K562 (cell line): ENCODE results near the gene SSBP1. TPM values are rescaled to one million over a fixed set of nuclear protein-coding genes. Genes with fewer than 3 reads are reported as not detected.

Source experiments
- ETV1 ChIP-seq: fragments of 450-650 bp; conservative IDR thresholded peaks from 2 replicates; pipeline ENCODE4 v1.6.1; 2016; ENCODE audit warnings: missing genetic modification characterization, control low read depth, low read depth, missing compliant biosample characterization
- FOXJ2 ChIP-seq: fragments of 200-800 bp; sonication (Bioruptor generic); IDR thresholded peaks from 2 replicates; pipeline ENCODE4 v1.6.1; 2016; ENCODE audit warnings: missing genetic modification characterization, missing compliant biosample characterization
- GTF2A2 ChIP-seq: IDR thresholded peaks from 2 replicates; pipeline ENCODE4 v1.6.1; 2016; ENCODE audit warnings: mild to moderate bottlenecking, missing genetic modification characterization, missing compliant biosample characterization
- MCM5 ChIP-seq: fragments of 450-650 bp; IDR thresholded peaks from 2 replicates; pipeline ENCODE4 v1.6.1; 2016; ENCODE audit warnings: low read depth
- MYC ChIP-seq, 2 experiments: fragments of 250-450 bp in 1 of 2; sonication (Bioruptor Pico) in 1 of 2; IDR thresholded peaks; 2 replicates each; pipeline versions ENCODE4 v1.5.1 to v1.6.1; 2012 to 2021; ENCODE audit warnings: low read depth in 2 of 2, borderline replicate concordance in 1 of 2, improper control_type of control experiment in 1 of 2, low read length in 1 of 2, mild to moderate bottlenecking in 1 of 2, moderate library complexity in 1 of 2
- NFXL1 ChIP-seq: fragments of 450-650 bp; formaldehyde crosslinking; IDR thresholded peaks from 2 replicates; pipeline ENCODE4 v1.4.0; 2021; ENCODE audit warnings: mild to moderate bottlenecking
- PCBP2 ChIP-seq: fragments of 200-400 bp; formaldehyde crosslinking; IDR thresholded peaks from 2 replicates; pipeline ENCODE4 v1.6.1; 2018; ENCODE audit warnings: low read length, low read depth, mild to moderate bottlenecking, moderate library complexity; ENCODE audit not compliant: poor library complexity, severe bottlenecking
- PHF20 ChIP-seq: fragments of 450-650 bp; IDR thresholded peaks from 2 replicates; pipeline ENCODE4 v1.6.1; 2018; ENCODE audit not compliant: partially characterized antibody
- PHF21A ChIP-seq: fragments of 450-650 bp; IDR thresholded peaks from 2 replicates; pipeline ENCODE4 v1.6.1; 2017; ENCODE audit warnings: low read depth, borderline replicate concordance
- PTBP1 ChIP-seq: fragments of 200-400 bp; formaldehyde crosslinking; IDR thresholded peaks from 2 replicates; pipeline ENCODE4 v1.6.1; 2017; ENCODE audit warnings: low read depth, low read length
- RB1 ChIP-seq: fragments of 450-650 bp; IDR thresholded peaks from 2 replicates; pipeline ENCODE4 v1.6.1; 2017; ENCODE audit warnings: low read depth, mild to moderate bottlenecking
- RBM15 ChIP-seq: fragments of 200-400 bp; formaldehyde crosslinking; IDR thresholded peaks from 2 replicates; pipeline ENCODE4 v1.6.1; 2018; ENCODE audit warnings: mild to moderate bottlenecking, low read length, moderate library complexity; ENCODE audit not compliant: insufficient read depth
- SETDB1 ChIP-seq: IDR thresholded peaks from one replicate; pipeline ENCODE4 v1.6.1; 2012; ENCODE audit warnings: low read length, control low read depth, inconsistent platforms
- SRSF7 ChIP-seq: fragments of 200-400 bp; formaldehyde crosslinking; optimal IDR thresholded peaks from 2 replicates; pipeline ENCODE3; 2017; ENCODE audit warnings: mild to moderate bottlenecking, low read depth, low read length
- ZNF584 ChIP-seq: fragments of 200-800 bp; sonication (Bioruptor generic); IDR thresholded peaks from 2 replicates; pipeline ENCODE4 v1.6.1; 2016; ENCODE audit warnings: low read depth, mild to moderate bottlenecking, missing genetic modification characterization, missing compliant biosample characterization
- polyA plus RNA-seq, 8 experiments: library from polyadenylated mRNA; depleted of rRNA in 4 of 8; stranded (reverse) in 5 of 8; unstranded in 3 of 8; fragments of >200 nt; fragmentation: Nextera tagmentation in 2 of 8; fragmentation: Illumina TruSeq in 1 of 8; extraction: Ambion mirVana in 2 of 8; extraction: Trizol in 1 of 8; gene quantifications; 2 replicates each; pipeline versions ENCODE4 v1.2.1 to v1.2.3, GENCODE V29; 2011 to 2014; ENCODE audit warnings: inconsistent platforms in 1 of 8, missing spikeins in 1 of 8
- total RNA-seq, 7 experiments: library from RNA; depleted of rRNA in 6 of 7; stranded (reverse); fragments of >200 nt in 6 of 7; fragmentation: Illumina TruSeq in 2 of 7; extraction: Trizol in 2 of 7; gene quantifications; 2 replicates each; pipeline versions ENCODE4 v1.2.1 to v1.2.3, GENCODE V29; 2011 to 2021; ENCODE audit warnings: low replicate concordance in 1 of 7
- TF ChIP-seq, protein P1 (sequence below): fragments of 450-650 bp; IDR thresholded peaks from 2 replicates; pipeline ENCODE4 v1.6.1; 2017; ENCODE audit warnings: antibody characterized with exemption
- TF ChIP-seq, protein P2 (sequence below): IDR thresholded peaks from 2 replicates; pipeline ENCODE4 v1.6.1; 2016; ENCODE audit warnings: missing genetic modification characterization, missing compliant biosample characterization
- TF ChIP-seq, protein P3 (sequence below): fragments of 450-650 bp; IDR thresholded peaks from 2 replicates; pipeline ENCODE4 v1.6.1; 2014; ENCODE audit warnings: low read depth, mild to moderate bottlenecking, moderate library complexity, borderline replicate concordance
- TF ChIP-seq, protein P4 (sequence below): fragments of 250-450 bp; sonication (Bioruptor Pico); IDR thresholded peaks from 2 replicates; pipeline ENCODE4 v1.4.0; 2020; ENCODE audit warnings: mild to moderate bottlenecking, moderate library complexity, borderline replicate concordance

Gene SSBP1
- total and polyA plus RNA-seq, 9 of the 15 experiments (the other 6 are each of a cell fraction or from before 2014, with no cell fraction given), result 404 to 1,996 (median 835) TPM

DNA sequence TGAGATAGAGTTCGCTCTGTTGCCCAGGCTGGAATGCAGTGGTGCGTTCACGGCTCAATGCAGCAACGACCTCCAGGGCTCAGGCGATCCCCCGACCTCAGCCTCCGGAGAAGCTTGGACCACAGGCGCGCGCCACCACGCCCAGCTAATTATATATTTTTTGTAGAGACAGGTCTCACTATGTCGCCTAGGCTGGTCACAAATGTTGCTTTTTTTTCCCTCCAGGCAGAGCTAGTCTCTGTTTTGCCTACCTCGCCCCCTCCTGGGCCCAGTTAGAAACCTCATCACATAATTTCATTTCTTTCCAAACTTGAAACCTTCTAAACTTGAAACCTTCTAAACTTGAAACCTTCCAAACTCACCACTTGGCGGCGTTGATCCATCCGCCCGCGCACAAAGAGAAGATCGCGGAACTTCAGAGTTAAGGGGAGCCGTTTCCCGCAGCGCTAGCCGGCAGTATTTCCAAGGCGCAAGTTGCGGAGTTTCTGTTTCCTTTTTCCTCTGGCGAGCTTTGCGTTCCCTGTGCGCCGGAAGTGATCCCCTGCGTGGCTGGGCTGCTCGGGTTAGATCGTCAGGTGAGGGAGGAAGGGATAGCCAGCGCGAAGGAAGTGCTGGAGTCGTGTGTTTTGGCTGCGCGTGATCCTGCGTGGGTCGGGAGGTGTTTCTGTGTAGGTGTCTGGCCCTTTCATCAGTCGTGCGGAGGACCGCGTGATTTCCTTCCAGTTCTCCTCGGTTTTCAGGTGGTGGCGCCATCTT, at the start of gene SSBP1 (continued):
- no peak for TF ChIP-seq SRSF7
- TF ChIP-seq, protein P1, sequence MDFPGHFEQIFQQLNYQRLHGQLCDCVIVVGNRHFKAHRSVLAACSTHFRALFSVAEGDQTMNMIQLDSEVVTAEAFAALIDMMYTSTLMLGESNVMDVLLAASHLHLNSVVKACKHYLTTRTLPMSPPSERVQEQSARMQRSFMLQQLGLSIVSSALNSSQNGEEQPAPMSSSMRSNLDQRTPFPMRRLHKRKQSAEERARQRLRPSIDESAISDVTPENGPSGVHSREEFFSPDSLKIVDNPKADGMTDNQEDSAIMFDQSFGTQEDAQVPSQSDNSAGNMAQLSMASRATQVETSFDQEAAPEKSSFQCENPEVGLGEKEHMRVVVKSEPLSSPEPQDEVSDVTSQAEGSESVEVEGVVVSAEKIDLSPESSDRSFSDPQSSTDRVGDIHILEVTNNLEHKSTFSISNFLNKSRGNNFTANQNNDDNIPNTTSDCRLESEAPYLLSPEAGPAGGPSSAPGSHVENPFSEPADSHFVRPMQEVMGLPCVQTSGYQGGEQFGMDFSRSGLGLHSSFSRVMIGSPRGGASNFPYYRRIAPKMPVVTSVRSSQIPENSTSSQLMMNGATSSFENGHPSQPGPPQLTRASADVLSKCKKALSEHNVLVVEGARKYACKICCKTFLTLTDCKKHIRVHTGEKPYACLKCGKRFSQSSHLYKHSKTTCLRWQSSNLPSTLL, result no peak
- TF ChIP-seq NFXL1 (CRISPR knock-in tag), result peak; percentile 12; the same call in 1 of the 2 replicates
- no peak for TF ChIP-seq RBM15
- peak; percentile 96 for TF ChIP-seq ETV1 (tag)
- TF ChIP-seq MCM5, result no peak
- peak; percentile 97 for TF ChIP-seq RB1
- TF ChIP-seq ZNF584 (CRISPR knock-in tag), result peak; percentile 67; the same call in 1 of the 2 replicates
- no peak for TF ChIP-seq PCBP2
- TF ChIP-seq SETDB1, result peak; percentile 99
- 0 out of 2 replicates have a peak, but pooled peaks have one; percentile 80 for TF ChIP-seq PHF21A
- TF ChIP-seq PHF20, result peak; percentile 100
- TF ChIP-seq MYC (IDR thresholded peaks at IDR 0.05; ENCODE audit: low read depth, low read length), result peak; percentile 99
- TF ChIP-seq MYC (CRISPR knock-in tag; IDR thresholded peaks at IDR 0.05; ENCODE audit: borderline replicate concordance, low read depth), result peak; percentile 98
- TF ChIP-seq PTBP1, result peak; percentile 98
- TF ChIP-seq, protein P2, sequence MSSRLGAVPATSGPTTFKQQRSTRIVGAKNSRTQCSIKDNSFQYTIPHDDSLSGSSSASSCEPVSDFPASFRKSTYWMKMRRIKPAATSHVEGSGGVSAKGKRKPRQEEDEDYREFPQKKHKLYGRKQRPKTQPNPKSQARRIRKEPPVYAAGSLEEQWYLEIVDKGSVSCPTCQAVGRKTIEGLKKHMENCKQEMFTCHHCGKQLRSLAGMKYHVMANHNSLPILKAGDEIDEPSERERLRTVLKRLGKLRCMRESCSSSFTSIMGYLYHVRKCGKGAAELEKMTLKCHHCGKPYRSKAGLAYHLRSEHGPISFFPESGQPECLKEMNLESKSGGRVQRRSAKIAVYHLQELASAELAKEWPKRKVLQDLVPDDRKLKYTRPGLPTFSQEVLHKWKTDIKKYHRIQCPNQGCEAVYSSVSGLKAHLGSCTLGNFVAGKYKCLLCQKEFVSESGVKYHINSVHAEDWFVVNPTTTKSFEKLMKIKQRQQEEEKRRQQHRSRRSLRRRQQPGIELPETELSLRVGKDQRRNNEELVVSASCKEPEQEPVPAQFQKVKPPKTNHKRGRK, result peak; percentile 93
- peak; percentile 97 for TF ChIP-seq FOXJ2 (tag)
- TF ChIP-seq, protein P3, sequence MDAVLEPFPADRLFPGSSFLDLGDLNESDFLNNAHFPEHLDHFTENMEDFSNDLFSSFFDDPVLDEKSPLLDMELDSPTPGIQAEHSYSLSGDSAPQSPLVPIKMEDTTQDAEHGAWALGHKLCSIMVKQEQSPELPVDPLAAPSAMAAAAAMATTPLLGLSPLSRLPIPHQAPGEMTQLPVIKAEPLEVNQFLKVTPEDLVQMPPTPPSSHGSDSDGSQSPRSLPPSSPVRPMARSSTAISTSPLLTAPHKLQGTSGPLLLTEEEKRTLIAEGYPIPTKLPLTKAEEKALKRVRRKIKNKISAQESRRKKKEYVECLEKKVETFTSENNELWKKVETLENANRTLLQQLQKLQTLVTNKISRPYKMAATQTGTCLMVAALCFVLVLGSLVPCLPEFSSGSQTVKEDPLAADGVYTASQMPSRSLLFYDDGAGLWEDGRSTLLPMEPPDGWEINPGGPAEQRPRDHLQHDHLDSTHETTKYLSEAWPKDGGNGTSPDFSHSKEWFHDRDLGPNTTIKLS, result peak; percentile 95
- no peak for TF ChIP-seq GTF2A2
- TF ChIP-seq, protein P4, sequence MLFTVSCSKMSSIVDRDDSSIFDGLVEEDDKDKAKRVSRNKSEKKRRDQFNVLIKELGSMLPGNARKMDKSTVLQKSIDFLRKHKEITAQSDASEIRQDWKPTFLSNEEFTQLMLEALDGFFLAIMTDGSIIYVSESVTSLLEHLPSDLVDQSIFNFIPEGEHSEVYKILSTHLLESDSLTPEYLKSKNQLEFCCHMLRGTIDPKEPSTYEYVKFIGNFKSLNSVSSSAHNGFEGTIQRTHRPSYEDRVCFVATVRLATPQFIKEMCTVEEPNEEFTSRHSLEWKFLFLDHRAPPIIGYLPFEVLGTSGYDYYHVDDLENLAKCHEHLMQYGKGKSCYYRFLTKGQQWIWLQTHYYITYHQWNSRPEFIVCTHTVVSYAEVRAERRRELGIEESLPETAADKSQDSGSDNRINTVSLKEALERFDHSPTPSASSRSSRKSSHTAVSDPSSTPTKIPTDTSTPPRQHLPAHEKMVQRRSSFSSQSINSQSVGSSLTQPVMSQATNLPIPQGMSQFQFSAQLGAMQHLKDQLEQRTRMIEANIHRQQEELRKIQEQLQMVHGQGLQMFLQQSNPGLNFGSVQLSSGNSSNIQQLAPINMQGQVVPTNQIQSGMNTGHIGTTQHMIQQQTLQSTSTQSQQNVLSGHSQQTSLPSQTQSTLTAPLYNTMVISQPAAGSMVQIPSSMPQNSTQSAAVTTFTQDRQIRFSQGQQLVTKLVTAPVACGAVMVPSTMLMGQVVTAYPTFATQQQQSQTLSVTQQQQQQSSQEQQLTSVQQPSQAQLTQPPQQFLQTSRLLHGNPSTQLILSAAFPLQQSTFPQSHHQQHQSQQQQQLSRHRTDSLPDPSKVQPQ (CRISPR knock-in tag), result 0 out of 2 replicates have a peak, but pooled peaks have one; percentile 28
